H9 (cell line): ENCODE measurements around the gene A2ML1. TPM values are rescaled to one million over a fixed set of nuclear protein-coding genes. Genes with fewer than 3 reads are reported as not detected.

ENCODE experiments used
- DNase-seq: peaks from one replicate; pipeline ENCODE4 v3.0.0-alpha.2; 2017
- H2AFZ ChIP-seq: one replicate; pipeline ENCODE4 v1.6.1; 2013; ENCODE audit warnings: mild to moderate bottlenecking, low read length, control low read depth, moderate library complexity
- H2AK5ac ChIP-seq: 2 replicates; pipeline ENCODE4 v1.6.1; 2013; ENCODE audit warnings: low read length, control low read depth, mixed read lengths; ENCODE audit not compliant: insufficient read length
- H2BK120ac ChIP-seq: one replicate; pipeline ENCODE4 v1.6.1; 2013; ENCODE audit warnings: low read depth, mild to moderate bottlenecking, low read length, control low read depth, inconsistent platforms; ENCODE audit not compliant: poor library complexity, severe bottlenecking
- H2BK12ac ChIP-seq: 2 replicates; pipeline ENCODE4 v1.6.1; 2013; ENCODE audit warnings: low read length, control low read depth, mixed read lengths, low read depth; ENCODE audit not compliant: insufficient read length
- H2BK15ac ChIP-seq: 2 replicates; pipeline ENCODE4 v1.6.1; 2013; ENCODE audit warnings: low read depth, low read length, control low read depth
- H2BK20ac ChIP-seq: one replicate; pipeline ENCODE4 v1.6.1; 2013; ENCODE audit warnings: low read depth, mild to moderate bottlenecking, low read length, control low read depth, inconsistent platforms; ENCODE audit not compliant: poor library complexity, severe bottlenecking
- H2BK5ac ChIP-seq: 2 replicates; pipeline ENCODE4 v1.6.1; 2013; ENCODE audit warnings: low read length, control low read depth, mixed read lengths; ENCODE audit not compliant: insufficient read length
- H3K14ac ChIP-seq: 2 replicates; pipeline ENCODE4 v1.6.1; 2013; ENCODE audit warnings: low read length, control low read depth; ENCODE audit not compliant: insufficient read depth
- H3K18ac ChIP-seq: 2 replicates; pipeline ENCODE4 v1.6.1; 2013; ENCODE audit warnings: low read depth, mild to moderate bottlenecking, mixed read lengths, low read length, control low read depth; ENCODE audit not compliant: insufficient read length
- H3K23ac ChIP-seq: 2 replicates; pipeline ENCODE4 v1.6.1; 2013; ENCODE audit warnings: low read length, control low read depth, mixed read lengths, low read depth; ENCODE audit not compliant: insufficient read length
- H3K23me2 ChIP-seq: 2 replicates; pipeline ENCODE4 v1.6.1; 2013; ENCODE audit warnings: low read depth, mild to moderate bottlenecking, mixed read lengths, low read length, control low read depth; ENCODE audit not compliant: insufficient read length, poor library complexity, severe bottlenecking
- H3K27ac ChIP-seq: 2 replicates; pipeline ENCODE4 v1.5.1; 2013; ENCODE audit warnings: low read length, control low read depth, mixed read lengths, low read depth; ENCODE audit not compliant: insufficient read length
- H3K27me3 ChIP-seq: 2 replicates; pipeline ENCODE4 v1.6.1; 2013; ENCODE audit warnings: low read length, control low read depth, inconsistent platforms; ENCODE audit not compliant: insufficient read depth
- H3K4ac ChIP-seq: 2 replicates; pipeline ENCODE4 v1.6.1; 2013; ENCODE audit warnings: low read depth, mild to moderate bottlenecking, control low read depth, inconsistent platforms, low read length, moderate library complexity
- H3K4me1 ChIP-seq: 2 replicates; pipeline ENCODE4 v1.6.1; 2013; ENCODE audit warnings: low read length, control low read depth, inconsistent platforms; ENCODE audit not compliant: insufficient read depth
- H3K4me2 ChIP-seq: 2 replicates; pipeline ENCODE4 v1.6.1; 2013; ENCODE audit warnings: low read length, control low read depth, mixed read lengths; ENCODE audit not compliant: insufficient read length, insufficient read depth
- H3K56ac ChIP-seq: 2 replicates; pipeline ENCODE4 v1.6.1; 2013; ENCODE audit warnings: low read depth, mild to moderate bottlenecking, mixed read lengths, low read length, control low read depth; ENCODE audit not compliant: insufficient read length
- H3K79me1 ChIP-seq: 2 replicates; pipeline ENCODE4 v1.6.1; 2013; ENCODE audit warnings: low read depth, mild to moderate bottlenecking, moderate library complexity, low read length, control low read depth, inconsistent platforms; ENCODE audit not compliant: insufficient read depth, poor library complexity, severe bottlenecking
- H3K79me2 ChIP-seq: 2 replicates; pipeline ENCODE4 v1.6.1; 2013; ENCODE audit warnings: low read length, control low read depth, inconsistent platforms; ENCODE audit not compliant: insufficient read depth
- H3K9ac ChIP-seq: 2 replicates; pipeline ENCODE4 v1.6.1; 2013; ENCODE audit warnings: low read length, control low read depth, mixed read lengths; ENCODE audit not compliant: insufficient read length; ENCODE audit errors: extremely low read depth
- H3K9me3 ChIP-seq: one replicate; pipeline ENCODE4 v1.6.1; 2013; ENCODE audit warnings: low read depth, low read length, inconsistent platforms; ENCODE audit not compliant: control insufficient read depth
- H3T11ph ChIP-seq: one replicate; pipeline ENCODE4 v1.6.1; 2013; ENCODE audit warnings: mild to moderate bottlenecking, low read length, control low read depth, inconsistent platforms
- H4K20me1 ChIP-seq: one replicate; pipeline ENCODE4 v1.6.1; 2013; ENCODE audit not compliant: control insufficient read depth, insufficient read length, insufficient read depth
- H4K5ac ChIP-seq: 2 replicates; pipeline ENCODE4 v1.6.1; 2013; ENCODE audit warnings: low read depth, mild to moderate bottlenecking, mixed read lengths, low read length, control low read depth; ENCODE audit not compliant: insufficient read length
- H4K8ac ChIP-seq: replicated peaks from 2 replicates; pipeline ENCODE4 v1.6.1; 2013; ENCODE audit warnings: low read length, control low read depth, mixed read lengths, low read depth; ENCODE audit not compliant: insufficient read length
- H4K91ac ChIP-seq: 2 replicates; pipeline ENCODE4 v1.6.1; 2013; ENCODE audit warnings: low read depth, mild to moderate bottlenecking, moderate library complexity, mixed read lengths, low read length, control low read depth; ENCODE audit not compliant: insufficient read length
- H3K27ac Mint-ChIP-seq, 3 experiments: 2 replicates in 2 of 3; 3 replicates in 1 of 3; pipeline ENCODE4 v1.8.0; 2020 to 2021; ENCODE audit warnings: mixed read lengths in 3 of 3, mild to moderate bottlenecking in 1 of 3, moderate library complexity in 1 of 3
- H3K27me3 Mint-ChIP-seq: 2 replicates; pipeline ENCODE4 v1.8.0; 2021; ENCODE audit warnings: low read depth, mild to moderate bottlenecking, moderate library complexity, mixed read lengths
- H3K36me3 Mint-ChIP-seq, 3 experiments: 2 replicates in 2 of 3; 3 replicates in 1 of 3; pipeline ENCODE4 v1.8.0; 2020 to 2021; ENCODE audit warnings: low read depth in 3 of 3, mixed read lengths in 3 of 3; ENCODE audit not compliant: insufficient read depth in 1 of 3
- H3K4me1 Mint-ChIP-seq, 2 experiments: 2 replicates each; pipeline ENCODE4 v1.8.0; 2020; ENCODE audit warnings: mixed read lengths in 2 of 2
- H3K4me3 Mint-ChIP-seq, 2 experiments: 2 replicates in 1 of 2; 3 replicates in 1 of 2; pipeline ENCODE4 v1.8.0; 2020 to 2021; ENCODE audit warnings: mild to moderate bottlenecking in 2 of 2, mixed read lengths in 2 of 2, moderate library complexity in 1 of 2
- H3K9me3 Mint-ChIP-seq, 2 experiments: 2 replicates in 1 of 2; 3 replicates in 1 of 2; pipeline ENCODE4 v1.8.0; 2020; ENCODE audit warnings: mild to moderate bottlenecking in 2 of 2, mixed read lengths in 2 of 2, moderate library complexity in 1 of 2
- WGBS: extraction: QIAGEN DNeasy Blood & Tissue Kit; methylation state at CpG from one replicate; pipeline ENCODE4 v1.1.7; 2013; ENCODE audit warnings: missing lambda C conversion rate, low lambda C conversion rate, mixed read lengths; ENCODE audit not compliant: insufficient read length; ENCODE audit errors: extremely low coverage; 5-methylcytosine and 5-hydroxymethylcytosine counted together
- total RNA-seq: library from RNA; stranded (reverse); gene quantifications from 2 replicates; pipeline ENCODE4 v1.2.1, GENCODE V29; 2021
- TF ChIP-seq, protein P1 (sequence below): fragments of 200-600 bp; sonication (generic); conservative IDR thresholded peaks from 3 replicates; pipeline ENCODE4 v1.8.0; 2021; ENCODE audit warnings: antibody characterized with exemption, mild to moderate bottlenecking

A2ML1 gene
- total RNA-seq, 1 experiment from 2014 or later, result 2.8 TPM

DNA sequence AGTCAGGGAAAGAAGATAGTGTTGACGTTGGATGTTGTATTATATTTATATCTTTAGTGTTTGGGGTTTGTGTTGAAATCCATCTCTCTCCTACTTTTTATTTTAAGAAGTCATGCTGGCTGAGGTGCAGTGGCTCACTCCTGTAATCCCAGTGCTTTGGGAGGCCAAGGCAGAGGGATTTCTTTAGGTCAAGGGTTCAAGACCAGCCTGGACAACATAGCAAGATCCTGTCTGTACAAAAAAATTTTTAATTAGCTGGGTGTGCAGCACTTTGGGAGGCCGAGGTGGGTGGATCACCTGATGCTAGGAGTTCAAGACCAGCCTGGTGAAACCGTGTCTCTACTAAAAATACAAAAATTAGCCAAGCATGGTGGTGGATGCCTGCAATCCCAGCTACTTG is 23.9 kb downstream of the A2ML1 start:
- H3K27me3 ChIP-seq, result no peaks in the 10 kb centered on the region
- no peaks in the 10 kb centered on the region for H3K4me1 ChIP-seq
- no peak overlapping the region for H2BK120ac ChIP-seq
- no peak overlapping the region for H2BK20ac ChIP-seq
- no peak for DNase-seq
- 100% methylated on average over 1 of the region's 3 CpGs for WGBS
- no peak overlapping the region for H3K14ac ChIP-seq
- no peak overlapping the region for H3K27ac ChIP-seq
- Mint-ChIP-seq H3K27me3 (no peaks in the 10 kb centered on the region), H3K36me3 (peaks cover 4 to 21% (median 7%) of the 10 kb centered on the region in 3 experiments; a peak in 5 of 7 replicates), H3K4me3 (no peak overlapping the region), H3K27ac (peak overlapping the region in 2 of 3 experiments; percentile 19 to 29; a peak in 2 of 7 replicates), H3K4me1 (no peaks in the 10 kb centered on the region), H3K9me3 (no peaks in the 10 kb centered on the region)
- no peak overlapping the region for H2AFZ ChIP-seq
- no peak overlapping the region for H2BK15ac ChIP-seq
- no peak overlapping the region for H2AK5ac ChIP-seq
- no peak overlapping the region for H3K9ac ChIP-seq
- no peaks in the 10 kb centered on the region for H3K9me3 ChIP-seq
- TF ChIP-seq, protein P1, sequence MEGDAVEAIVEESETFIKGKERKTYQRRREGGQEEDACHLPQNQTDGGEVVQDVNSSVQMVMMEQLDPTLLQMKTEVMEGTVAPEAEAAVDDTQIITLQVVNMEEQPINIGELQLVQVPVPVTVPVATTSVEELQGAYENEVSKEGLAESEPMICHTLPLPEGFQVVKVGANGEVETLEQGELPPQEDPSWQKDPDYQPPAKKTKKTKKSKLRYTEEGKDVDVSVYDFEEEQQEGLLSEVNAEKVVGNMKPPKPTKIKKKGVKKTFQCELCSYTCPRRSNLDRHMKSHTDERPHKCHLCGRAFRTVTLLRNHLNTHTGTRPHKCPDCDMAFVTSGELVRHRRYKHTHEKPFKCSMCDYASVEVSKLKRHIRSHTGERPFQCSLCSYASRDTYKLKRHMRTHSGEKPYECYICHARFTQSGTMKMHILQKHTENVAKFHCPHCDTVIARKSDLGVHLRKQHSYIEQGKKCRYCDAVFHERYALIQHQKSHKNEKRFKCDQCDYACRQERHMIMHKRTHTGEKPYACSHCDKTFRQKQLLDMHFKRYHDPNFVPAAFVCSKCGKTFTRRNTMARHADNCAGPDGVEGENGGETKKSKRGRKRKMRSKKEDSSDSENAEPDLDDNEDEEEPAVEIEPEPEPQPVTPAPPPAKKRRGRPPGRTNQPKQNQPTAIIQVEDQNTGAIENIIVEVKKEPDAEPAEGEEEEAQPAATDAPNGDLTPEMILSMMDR, result no peak
- no peaks in the 10 kb centered on the region for H3K79me1 ChIP-seq
- no peak overlapping the region for H3K4me2 ChIP-seq
- H3K79me2 ChIP-seq, result no peaks in the 10 kb centered on the region
- H4K20me1 ChIP-seq, result no peaks in the 10 kb centered on the region
- no peak overlapping the region for H2BK5ac ChIP-seq
- H3K23ac ChIP-seq, result no peak overlapping the region
- H4K8ac ChIP-seq, result no peak overlapping the region
- no peak overlapping the region for H3K4ac ChIP-seq
- H2BK12ac ChIP-seq, result no peak overlapping the region
- H4K91ac ChIP-seq, result no peak overlapping the region
- no peak overlapping the region for H3K18ac ChIP-seq
- no peaks in the 10 kb centered on the region for H3K23me2 ChIP-seq
- H3T11ph ChIP-seq, result no peak overlapping the region
- H4K5ac ChIP-seq, result no peak overlapping the region
- H3K56ac ChIP-seq, result no peak overlapping the region
